WTC11 (cell line): ENCODE results near the gene PARM1.

Source experiments
- CREB1 ChIP-seq: sonication (generic); formaldehyde crosslinking; IDR thresholded peaks from 2 replicates; pipeline ENCODE4 v1.8.0; 2023; ENCODE audit warnings: mild to moderate bottlenecking, missing genetic modification reagents
- CTCF ChIP-seq: fragments of 200-600 bp; IDR thresholded peaks from 2 replicates; pipeline ENCODE4 v1.8.0; 2022; ENCODE audit warnings: antibody characterized with exemption
- E2F4 ChIP-seq: sonication (generic); formaldehyde crosslinking; IDR thresholded peaks from 2 replicates; pipeline ENCODE4 v1.8.1; 2022; ENCODE audit warnings: low read depth, mild to moderate bottlenecking, moderate library complexity, missing genetic modification reagents, borderline replicate concordance
- IRF1 ChIP-seq: sonication (generic); formaldehyde crosslinking; IDR thresholded peaks from 2 replicates; pipeline ENCODE4 v1.8.0; 2023; ENCODE audit warnings: missing genetic modification reagents
- JAZF1 ChIP-seq: fragments of 250-450 bp; sonication (Bioruptor Pico); IDR thresholded peaks from 2 replicates; pipeline ENCODE4 v1.9.0; 2021; ENCODE audit warnings: moderate library complexity, mild to moderate bottlenecking, inconsistent platforms
- NR1H2 ChIP-seq: sonication (generic); formaldehyde crosslinking; IDR thresholded peaks from 2 replicates; pipeline ENCODE4 v1.9.0; 2021; ENCODE audit warnings: mild to moderate bottlenecking, moderate library complexity, missing genetic modification reagents
- NR3C1 ChIP-seq: sonication (generic); formaldehyde crosslinking; conservative IDR thresholded peaks from 2 replicates; pipeline ENCODE4 v1.8.1; 2023; ENCODE audit warnings: low read depth, mild to moderate bottlenecking, missing genetic modification reagents
- ZNF121 ChIP-seq: sonication (generic); formaldehyde crosslinking; IDR thresholded peaks from 2 replicates; pipeline ENCODE4 v1.8.0; 2023; ENCODE audit warnings: missing genetic modification reagents
- ZNF396 ChIP-seq: fragments of 250-450 bp; sonication (Bioruptor Pico); IDR thresholded peaks from 2 replicates; pipeline ENCODE4 v1.8.0; 2021; ENCODE audit warnings: mild to moderate bottlenecking, moderate library complexity, borderline replicate concordance
- ZNF512 ChIP-seq: sonication (generic); formaldehyde crosslinking; IDR thresholded peaks from 2 replicates; pipeline ENCODE4 v1.8.1; 2022; ENCODE audit warnings: missing genetic modification reagents, borderline replicate concordance
- TF ChIP-seq, protein P1 (sequence below): sonication (generic); formaldehyde crosslinking; IDR thresholded peaks from 2 replicates; pipeline ENCODE4 v1.8.1; 2022; ENCODE audit warnings: low read depth, missing genetic modification reagents, borderline replicate concordance
- TF ChIP-seq, protein P2 (sequence below): sonication (generic); formaldehyde crosslinking; IDR thresholded peaks from 2 replicates; pipeline ENCODE4 v1.8.1; 2023; ENCODE audit warnings: mild to moderate bottlenecking, missing genetic modification reagents, moderate library complexity
- TF ChIP-seq, protein P3 (sequence below): sonication (generic); formaldehyde crosslinking; IDR thresholded peaks from 2 replicates; pipeline ENCODE4 v1.8.0; 2023; ENCODE audit warnings: mild to moderate bottlenecking, missing genetic modification reagents

- no peak for TF ChIP-seq ZNF121 (CRISPR knock-in tag)
- no peak for TF ChIP-seq CTCF
- TF ChIP-seq, protein P1, sequence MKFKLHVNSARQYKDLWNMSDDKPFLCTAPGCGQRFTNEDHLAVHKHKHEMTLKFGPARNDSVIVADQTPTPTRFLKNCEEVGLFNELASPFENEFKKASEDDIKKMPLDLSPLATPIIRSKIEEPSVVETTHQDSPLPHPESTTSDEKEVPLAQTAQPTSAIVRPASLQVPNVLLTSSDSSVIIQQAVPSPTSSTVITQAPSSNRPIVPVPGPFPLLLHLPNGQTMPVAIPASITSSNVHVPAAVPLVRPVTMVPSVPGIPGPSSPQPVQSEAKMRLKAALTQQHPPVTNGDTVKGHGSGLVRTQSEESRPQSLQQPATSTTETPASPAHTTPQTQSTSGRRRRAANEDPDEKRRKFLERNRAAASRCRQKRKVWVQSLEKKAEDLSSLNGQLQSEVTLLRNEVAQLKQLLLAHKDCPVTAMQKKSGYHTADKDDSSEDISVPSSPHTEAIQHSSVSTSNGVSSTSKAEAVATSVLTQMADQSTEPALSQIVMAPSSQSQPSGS, result no peak
- no peak for TF ChIP-seq ZNF512 (CRISPR knock-in tag)
- TF ChIP-seq IRF1 (CRISPR knock-in tag), result no peak
- TF ChIP-seq, protein P2, sequence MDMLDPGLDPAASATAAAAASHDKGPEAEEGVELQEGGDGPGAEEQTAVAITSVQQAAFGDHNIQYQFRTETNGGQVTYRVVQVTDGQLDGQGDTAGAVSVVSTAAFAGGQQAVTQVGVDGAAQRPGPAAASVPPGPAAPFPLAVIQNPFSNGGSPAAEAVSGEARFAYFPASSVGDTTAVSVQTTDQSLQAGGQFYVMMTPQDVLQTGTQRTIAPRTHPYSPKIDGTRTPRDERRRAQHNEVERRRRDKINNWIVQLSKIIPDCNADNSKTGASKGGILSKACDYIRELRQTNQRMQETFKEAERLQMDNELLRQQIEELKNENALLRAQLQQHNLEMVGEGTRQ (CRISPR knock-in tag), result no peak
- TF ChIP-seq JAZF1, result no peak
- no peak for TF ChIP-seq CREB1
- no peak for TF ChIP-seq NR3C1 (CRISPR knock-in tag)
- TF ChIP-seq, protein P3, sequence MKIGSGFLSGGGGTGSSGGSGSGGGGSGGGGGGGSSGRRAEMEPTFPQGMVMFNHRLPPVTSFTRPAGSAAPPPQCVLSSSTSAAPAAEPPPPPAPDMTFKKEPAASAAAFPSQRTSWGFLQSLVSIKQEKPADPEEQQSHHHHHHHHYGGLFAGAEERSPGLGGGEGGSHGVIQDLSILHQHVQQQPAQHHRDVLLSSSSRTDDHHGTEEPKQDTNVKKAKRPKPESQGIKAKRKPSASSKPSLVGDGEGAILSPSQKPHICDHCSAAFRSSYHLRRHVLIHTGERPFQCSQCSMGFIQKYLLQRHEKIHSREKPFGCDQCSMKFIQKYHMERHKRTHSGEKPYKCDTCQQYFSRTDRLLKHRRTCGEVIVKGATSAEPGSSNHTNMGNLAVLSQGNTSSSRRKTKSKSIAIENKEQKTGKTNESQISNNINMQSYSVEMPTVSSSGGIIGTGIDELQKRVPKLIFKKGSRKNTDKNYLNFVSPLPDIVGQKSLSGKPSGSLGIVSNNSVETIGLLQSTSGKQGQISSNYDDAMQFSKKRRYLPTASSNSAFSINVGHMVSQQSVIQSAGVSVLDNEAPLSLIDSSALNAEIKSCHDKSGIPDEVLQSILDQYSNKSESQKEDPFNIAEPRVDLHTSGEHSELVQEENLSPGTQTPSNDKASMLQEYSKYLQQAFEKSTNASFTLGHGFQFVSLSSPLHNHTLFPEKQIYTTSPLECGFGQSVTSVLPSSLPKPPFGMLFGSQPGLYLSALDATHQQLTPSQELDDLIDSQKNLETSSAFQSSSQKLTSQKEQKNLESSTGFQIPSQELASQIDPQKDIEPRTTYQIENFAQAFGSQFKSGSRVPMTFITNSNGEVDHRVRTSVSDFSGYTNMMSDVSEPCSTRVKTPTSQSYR, result no peak
- TF ChIP-seq E2F4, result no peak
- no peak for TF ChIP-seq NR1H2 (CRISPR knock-in tag)
- no peak for TF ChIP-seq ZNF396 (CRISPR knock-in tag)
These were observed 31.4 kb downstream of the PARM1 start for GRCh38 chr4:74964311-74964710.
